IMR-90 (cell line): ENCODE measurements around the gene DNMT3A. TPM values are rescaled to one million over a fixed set of nuclear protein-coding genes. Genes with fewer than 3 reads are reported as not detected.

Source experiments
- ATAC-seq: fragments of 200-7000 bp; cut with Tn5 transposase; 2 replicates; pipeline ENCODE4 v1.9.1; 2020; ENCODE audit warnings: low read depth, mild to moderate bottlenecking, moderate library complexity
- BruUV-seq: library from RNA; stranded (reverse); fragments of 400-500 nt; replicated peaks from 2 replicates; lab custom pipeline; 2021; lab: Mats Ljungman, UMichigan
- CTCF ChIA-PET: fragments of 300-600 bp; formaldehyde crosslinking; extraction: SDS; loops from one replicate; lab custom pipeline; 2021; ENCODE audit warnings: antibody characterized with exemption; lab: Yijun Ruan, JAX
- POLR2A ChIA-PET: fragments of 300-600 bp; sonication (Branson Sonifier 250); formaldehyde crosslinking; loops from one replicate; lab custom pipeline; 2022; ENCODE audit warnings: antibody characterized with exemption; ENCODE audit not compliant: unreplicated experiment; lab: Charles Lee
- DNase-seq: peaks from one replicate; pipeline ENCODE4 v3.0.0; 2013
- H2AFZ ChIP-seq: replicated peaks from 2 replicates; pipeline ENCODE3; 2013; ENCODE audit warnings: low read length, mild to moderate bottlenecking; ENCODE audit not compliant: poor library complexity
- H2AK5ac ChIP-seq: 2 replicates; pipeline ENCODE4 v1.6.1; 2013; ENCODE audit warnings: low read depth, low read length, inconsistent platforms
- H2AK9ac ChIP-seq: replicated peaks from 2 replicates; pipeline ENCODE3; 2013; ENCODE audit warnings: mild to moderate bottlenecking, low read depth, low read length, moderate library complexity; ENCODE audit not compliant: poor library complexity
- H2BK120ac ChIP-seq: 2 replicates; pipeline ENCODE4 v1.6.1; 2013; ENCODE audit warnings: low read depth, low read length, inconsistent platforms
- H2BK15ac ChIP-seq: 3 replicates; pipeline ENCODE4 v1.6.1; 2013; ENCODE audit warnings: low read depth, low read length, inconsistent platforms
- H2BK20ac ChIP-seq: 2 replicates; pipeline ENCODE4 v1.6.1; 2013; ENCODE audit warnings: low read depth, mild to moderate bottlenecking, inconsistent platforms, low read length, moderate library complexity
- H2BK5ac ChIP-seq: 2 replicates; pipeline ENCODE4 v1.6.1; 2013; ENCODE audit warnings: mild to moderate bottlenecking, low read depth, low read length, inconsistent platforms; ENCODE audit not compliant: poor library complexity, severe bottlenecking
- H3K14ac ChIP-seq: replicated peaks from 2 replicates; pipeline ENCODE4 v1.6.1; 2013; ENCODE audit warnings: low read depth, low read length, inconsistent platforms
- H3K18ac ChIP-seq: 2 replicates; pipeline ENCODE4 v1.6.1; 2013; ENCODE audit warnings: low read depth, low read length, control low read depth
- H3K23ac ChIP-seq: 2 replicates; pipeline ENCODE4 v1.6.1; 2013; ENCODE audit warnings: low read depth, low read length, inconsistent platforms
- H3K27ac ChIP-seq: 2 replicates; pipeline ENCODE4 v1.5.1; 2013; ENCODE audit warnings: mild to moderate bottlenecking, control low read depth, low read length; ENCODE audit not compliant: insufficient read depth
- H3K27me3 ChIP-seq: 2 replicates; pipeline ENCODE4 v1.6.1; 2013; ENCODE audit warnings: low read length; ENCODE audit not compliant: control insufficient read depth, insufficient read depth
- H3K36me3 ChIP-seq: 2 replicates; pipeline ENCODE4 v1.6.1; 2013; ENCODE audit warnings: low read length, mixed read lengths; ENCODE audit not compliant: control insufficient read depth, insufficient read depth
- H3K4ac ChIP-seq: 2 replicates; pipeline ENCODE4 v1.6.1; 2013; ENCODE audit warnings: low read depth, low read length, inconsistent platforms
- H3K4me1 ChIP-seq: 2 replicates; pipeline ENCODE4 v1.6.1; 2013; ENCODE audit warnings: low read length, mixed read lengths; ENCODE audit not compliant: control insufficient read depth, insufficient read depth
- H3K4me2 ChIP-seq: 2 replicates; pipeline ENCODE4 v1.6.1; 2013; ENCODE audit warnings: low read depth, mild to moderate bottlenecking, control low read depth, low read length, moderate library complexity
- H3K4me3 ChIP-seq: 2 replicates; pipeline ENCODE4 v1.5.1; 2013; ENCODE audit warnings: low read depth, mild to moderate bottlenecking, control low read depth, low read length, moderate library complexity; ENCODE audit not compliant: insufficient read depth
- H3K56ac ChIP-seq: 2 replicates; pipeline ENCODE4 v1.6.1; 2013; ENCODE audit warnings: low read length, inconsistent platforms; ENCODE audit not compliant: insufficient read depth; ENCODE audit errors: extremely low read depth
- H3K79me1 ChIP-seq, 2 experiments: 2 replicates each; pipeline ENCODE4 v1.6.1; 2013; ENCODE audit warnings: low read length in 2 of 2, inconsistent platforms in 1 of 2, low read depth in 1 of 2
- H3K9ac ChIP-seq: 2 replicates; pipeline ENCODE4 v1.6.1; 2013; ENCODE audit warnings: low read depth, low read length, control low read depth
- H3K9me1 ChIP-seq: 2 replicates; pipeline ENCODE4 v1.6.1; 2013; ENCODE audit warnings: low read length, inconsistent platforms; ENCODE audit not compliant: insufficient read depth
- H3K9me3 ChIP-seq: 2 replicates; pipeline ENCODE4 v1.6.1; 2013; ENCODE audit warnings: low read length; ENCODE audit not compliant: control insufficient read depth, insufficient read depth
- H4K20me1 ChIP-seq: 2 replicates; pipeline ENCODE4 v1.6.1; 2013; ENCODE audit warnings: low read length, inconsistent platforms; ENCODE audit not compliant: insufficient read depth
- H4K5ac ChIP-seq: 2 replicates; pipeline ENCODE4 v1.6.1; 2013; ENCODE audit warnings: mild to moderate bottlenecking, low read depth, low read length, control low read depth
- H4K8ac ChIP-seq, 2 experiments: 2 replicates each; pipeline ENCODE4 v1.6.1; 2013; ENCODE audit warnings: low read depth in 2 of 2, low read length in 2 of 2, control low read depth in 1 of 2, inconsistent platforms in 1 of 2
- H4K91ac ChIP-seq: 2 replicates; pipeline ENCODE4 v1.6.1; 2013; ENCODE audit warnings: low read depth, low read length, inconsistent platforms; ENCODE audit not compliant: insufficient read depth
- FOS ChIP-seq: fragments of 150-350 bp; IDR thresholded peaks from 2 replicates; pipeline ENCODE4 v1.6.1; 2016; ENCODE audit warnings: low read depth, low read length
- MAZ ChIP-seq: IDR thresholded peaks from 2 replicates; pipeline ENCODE4 v1.6.1; 2012; ENCODE audit warnings: low read depth, mild to moderate bottlenecking, low read length, improper control_type of control experiment, moderate library complexity, borderline replicate concordance
- MXI1 ChIP-seq: IDR thresholded peaks from 2 replicates; pipeline ENCODE4 v1.6.1; 2012; ENCODE audit warnings: low read depth, mild to moderate bottlenecking, low read length, moderate library complexity, borderline replicate concordance
- WGBS, 2 experiments: methylation state at CpG; one replicate each; pipeline versions ENCODE4 v1.1.5 to v1.1.7; 2013; ENCODE audit warnings: missing lambda C conversion rate in 2 of 2; ENCODE audit not compliant: insufficient read length in 1 of 2; ENCODE audit errors: extremely low coverage in 2 of 2; 5-methylcytosine and 5-hydroxymethylcytosine counted together
- dilution Hi-C: fragments of 300-500 bp; cut with HindIII; formaldehyde crosslinking; loops from one replicate; pipeline ENCODE4 v1.14.3; 2018; ENCODE audit warnings: low sequenced_read_pairs; ENCODE audit not compliant: unreplicated experiment
- in situ Hi-C: fragments of 300-500 bp; cut with MboI; formaldehyde crosslinking; loops from 3 replicates; pipeline ENCODE4 v1.14.3; 2019; ENCODE audit warnings: low sequenced_read_pairs, inconsistent platforms, mixed read lengths
- intact Hi-C: fragments of 100-400 bp; cut with micrococcal nuclease; formaldehyde crosslinking; loops from 2 replicates; pipeline ENCODE4 v1.10.0; 2022
- polyA plus RNA-seq, 3 experiments: library from polyadenylated mRNA; depleted of rRNA; stranded (reverse); fragments of >200 nt; gene quantifications; 2 replicates each; pipeline ENCODE4 v1.2.3, GENCODE V29; 2012; ENCODE audit warnings: low replicate concordance in 1 of 3
- total RNA-seq: library from RNA; depleted of rRNA; stranded (reverse); fragments of >200 nt; gene quantifications from 2 replicates; pipeline ENCODE4 v1.2.3, GENCODE V29; 2012

Gene DNMT3A
- total and polyA plus RNA-seq, 2 of the 4 experiments (the other 2 are of a cell fraction), result 4.4 to 9.7 TPM

GRCh38 chr2:25234738-25235137 is 107.0 kb downstream of the DNMT3A start:
- Histone ChIP-seq H3K4me2 (no peak overlapping the region), H4K8ac (no peak overlapping the region), H4K91ac (no peak overlapping the region), H2BK120ac (no peak overlapping the region), H2AFZ (no peak overlapping the region), H3K14ac (no peak overlapping the region), H3K9ac (no peak overlapping the region), H3K9me1 (peaks cover 5% of the 10 kb centered on the region; the same call in 1 of the 2 replicates), H3K56ac (no peak overlapping the region), H4K5ac (no peak overlapping the region), H3K9me3 (no peaks in the 10 kb centered on the region), H3K27ac (no peak overlapping the region), H3K18ac (no peak overlapping the region), H2BK20ac (no peak overlapping the region), H3K4me1 (peaks cover 1% of the 10 kb centered on the region; the same call in 1 of the 2 replicates), H2AK5ac (no peak overlapping the region), H2BK15ac (no peak overlapping the region), H3K36me3 (peaks cover 55% of the 10 kb centered on the region), H3K27me3 (no peaks in the 10 kb centered on the region), H3K79me1 (no peaks in the 10 kb centered on the region), H3K23ac (no peak overlapping the region), H3K4me3 (no peak overlapping the region), H4K20me1 (peaks cover 2% of the 10 kb centered on the region; the same call in 1 of the 2 replicates), H3K4ac (no peak overlapping the region), H2AK9ac (no peak overlapping the region), H2BK5ac (no peak overlapping the region)
- TF ChIP-seq MXI1 (no peak), FOS (no peak), MAZ (no peak)
- CTCF ChIA-PET, result interaction anchor here (0.7 kb wide), 1 partner anchor 39 kb away, joined by 5 read pairs; no protein-coding TSS in a partner anchor
- intact Hi-C loops (no loop called here), dilution Hi-C loops (no loop called here), in situ Hi-C loops (no loop called here)
- DNase-seq, result no peak
- no peak for ATAC-seq
- no CpG with 5 or more reads among the region's 8 CpGs for WGBS, 2 experiments
- BruUV-seq, result no TSS peak
- POLR2A ChIA-PET, result no interaction called here
